Progenitor cell of endocrine pancreas (in vitro differentiated cells): ENCODE data around the gene TRPM2. TPM values are rescaled to one million over a fixed set of nuclear protein-coding genes. Genes with fewer than 3 reads are reported as not detected.
A peak's percentile ranks its signal among the peaks of the same experiment; 100 is the strongest.

ENCODE experiments used
- DNase-seq: peaks from one replicate; pipeline ENCODE4 v3.0.0; 2021; ENCODE audit warnings: low spot score; ENCODE audit not compliant: unreplicated experiment
- H3K27ac Mint-ChIP-seq: 2 replicates; pipeline ENCODE4 v1.8.0; 2021; ENCODE audit warnings: mild to moderate bottlenecking, moderate library complexity, mixed read lengths
- H3K27me3 Mint-ChIP-seq: 2 replicates; pipeline ENCODE4 v1.8.0; 2021; ENCODE audit warnings: mixed read lengths
- H3K36me3 Mint-ChIP-seq: 2 replicates; pipeline ENCODE4 v1.8.0; 2022; ENCODE audit warnings: mixed read lengths; ENCODE audit not compliant: insufficient read depth
- H3K4me1 Mint-ChIP-seq: 2 replicates; pipeline ENCODE4 v1.8.0; 2021; ENCODE audit warnings: low read depth, mixed read lengths
- H3K4me3 Mint-ChIP-seq: 2 replicates; pipeline ENCODE4 v1.8.0; 2021; ENCODE audit warnings: low read depth, mild to moderate bottlenecking, moderate library complexity, mixed read lengths
- H3K9me3 Mint-ChIP-seq: 2 replicates; pipeline ENCODE4 v1.8.0; 2021; ENCODE audit warnings: low read depth, mixed read lengths
- CTCF ChIP-seq: fragments of 200-600 bp; sonication (generic); IDR thresholded peaks from one replicate; pipeline ENCODE4 v1.5.0; 2021; ENCODE audit warnings: antibody characterized with exemption, mild to moderate bottlenecking; ENCODE audit not compliant: unreplicated experiment
- total RNA-seq: library from RNA; stranded (reverse); gene quantifications from 2 replicates; pipeline ENCODE4 v1.2.1, GENCODE V29; 2021

The TRPM2 gene
- total RNA-seq, 1 donor from 2014 or later = 0.17 TPM

DNA sequence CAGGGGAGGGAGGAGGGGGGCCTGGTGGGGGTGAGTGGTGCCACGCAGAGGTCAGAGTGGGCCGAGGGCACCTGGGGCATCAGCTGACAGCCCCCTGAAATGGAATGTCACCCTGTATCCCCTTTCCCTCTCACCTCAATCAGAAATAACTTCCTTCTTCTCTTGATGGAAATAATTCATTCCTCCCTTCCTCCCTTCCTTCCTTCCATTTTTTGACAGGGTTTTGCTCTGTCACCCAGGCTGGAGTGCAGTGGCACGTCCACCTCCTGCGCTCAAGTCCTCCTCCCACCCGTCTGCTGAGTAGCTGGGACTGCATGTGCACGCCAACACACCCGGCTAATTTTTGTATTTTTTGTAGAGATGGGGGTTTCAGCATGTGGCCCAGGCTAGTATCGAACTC is 53.5 kb downstream of the TRPM2 start:
- no peak for DNase-seq
- Mint-ChIP-seq H3K9me3 (peaks cover 11% of the 10 kb centered on the region), H3K27me3 (no peaks in the 10 kb centered on the region), H3K36me3 (peaks cover 2% of the 10 kb centered on the region), H3K4me1 (no peaks in the 10 kb centered on the region), H3K27ac (no peak overlapping the region), H3K4me3 (no peak overlapping the region)
- TF ChIP-seq CTCF = no peak

DNA sequence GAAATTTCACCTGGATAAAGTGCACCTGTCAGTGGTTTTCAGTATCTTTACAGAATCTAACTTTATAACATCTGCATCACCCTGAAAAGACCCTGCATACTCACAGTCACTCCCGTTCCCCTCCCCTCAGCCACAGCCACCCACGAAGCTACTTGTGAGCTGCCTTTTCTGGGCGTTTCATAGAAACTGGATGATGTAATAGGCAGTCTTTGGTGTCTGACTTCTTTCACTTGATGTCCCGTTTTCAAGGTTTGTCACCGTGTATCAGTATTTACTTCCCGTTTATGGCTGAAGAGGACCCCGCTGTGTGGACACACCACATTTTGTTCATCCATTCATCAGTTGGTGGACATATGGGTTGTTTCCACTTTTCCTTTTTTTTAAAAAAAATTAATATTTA is 54.1 kb downstream of the TRPM2 start:
- Mint-ChIP-seq H3K27me3 (peaks cover 4% of the 10 kb centered on the region), H3K36me3 (peaks cover 2% of the 10 kb centered on the region), H3K9me3 (peaks cover 11% of the 10 kb centered on the region), H3K4me1 (no peaks in the 10 kb centered on the region), H3K4me3 (no peak overlapping the region), H3K27ac (no peak overlapping the region)
- DNase-seq = no peak
- no peak for TF ChIP-seq CTCF

DNA sequence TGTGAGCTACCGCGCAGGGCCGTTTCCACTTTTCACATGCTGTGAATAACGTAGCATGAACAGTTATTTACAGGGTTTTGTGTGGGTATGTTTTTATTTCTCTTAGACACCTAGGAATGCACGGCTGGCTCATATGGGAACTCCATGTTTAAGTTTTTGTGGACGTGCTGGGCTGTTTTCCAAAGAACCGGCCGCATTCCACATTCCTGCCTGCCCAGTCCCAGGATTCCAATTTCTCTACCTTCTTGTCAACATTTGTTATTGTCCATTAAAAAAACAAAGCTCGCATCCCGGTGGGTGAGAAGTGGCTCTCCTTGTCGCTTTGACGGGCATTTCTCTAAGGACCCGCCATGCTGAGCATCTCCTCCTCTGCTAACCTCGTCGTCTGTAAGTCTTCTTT is 54.8 kb downstream of the TRPM2 start:
- H3K9me3 Mint-ChIP-seq = peaks cover 11% of the 10 kb centered on the region
- DNase-seq = no peak
- peaks cover 5% of the 10 kb centered on the region for H3K27me3 Mint-ChIP-seq
- no peaks in the 10 kb centered on the region for H3K4me1 Mint-ChIP-seq
- no peak overlapping the region for H3K4me3 Mint-ChIP-seq
- H3K36me3 Mint-ChIP-seq = peaks cover 2% of the 10 kb centered on the region
- TF ChIP-seq CTCF = no peak
- H3K27ac Mint-ChIP-seq = no peak overlapping the region

GRCh38 chr21:44413566-44414290 is 60.3 kb downstream of the TRPM2 start:
- Mint-ChIP-seq H3K27me3 (peaks cover 14% of the 10 kb centered on the region), H3K4me3 (no peak overlapping the region), H3K9me3 (peaks cover 8% of the 10 kb centered on the region), H3K4me1 (no peaks in the 10 kb centered on the region), H3K27ac (no peak overlapping the region), H3K36me3 (no peaks in the 10 kb centered on the region)
- no peak for TF ChIP-seq CTCF
- no peak for DNase-seq

DNA sequence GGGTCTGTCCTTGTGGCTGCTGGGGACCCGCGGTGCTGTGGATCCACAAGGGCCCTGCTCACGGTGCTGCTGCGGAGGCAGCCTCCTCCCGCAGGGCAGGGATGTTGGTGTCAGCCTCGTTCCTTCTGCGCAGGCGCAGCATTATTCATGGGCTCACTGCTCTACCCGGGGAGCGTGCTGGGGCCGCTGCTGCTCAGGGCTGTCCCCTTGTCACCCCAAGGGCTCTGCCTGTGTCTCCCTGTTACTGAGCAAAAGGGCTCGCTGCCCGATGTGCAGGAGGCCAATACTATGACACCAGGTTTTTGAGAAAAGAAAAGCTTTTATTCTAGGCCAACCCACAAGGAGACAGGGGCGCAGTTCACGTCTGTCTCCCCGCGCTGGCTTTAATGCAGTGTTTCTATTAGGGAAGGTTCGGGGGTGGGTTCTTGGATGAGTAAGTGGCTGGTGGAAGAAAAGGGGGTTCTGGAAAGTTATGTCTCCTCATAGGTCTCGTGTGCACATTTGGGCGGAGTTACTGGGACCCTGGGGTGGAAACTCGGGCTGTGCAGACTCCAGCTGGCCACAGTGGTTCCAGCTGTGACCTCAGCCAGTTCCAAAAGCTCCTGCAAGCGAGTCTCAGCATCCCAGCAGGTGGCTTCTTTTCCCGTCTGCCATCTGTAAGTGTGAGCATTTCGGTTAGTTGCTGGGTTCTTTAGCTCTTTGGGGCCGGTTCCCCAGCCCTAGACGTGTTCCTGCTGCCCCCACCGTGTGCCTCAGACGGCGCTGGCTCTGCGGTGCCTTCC is 61.1 kb downstream of the TRPM2 start:
- H3K4me1 Mint-ChIP-seq = no peaks in the 10 kb centered on the region

More for the DNA sequence above, 61.1 kb downstream of the TRPM2 start:
- Mint-ChIP-seq H3K9me3 (peaks cover 5% of the 10 kb centered on the region), H3K27ac (no peak overlapping the region), H3K36me3 (no peaks in the 10 kb centered on the region), H3K4me3 (no peak overlapping the region), H3K27me3 (peaks cover 14% of the 10 kb centered on the region)
- no peak for TF ChIP-seq CTCF
- DNase-seq = peak; percentile 3
